Activated naive CD8-positive, alpha-beta T cell treated with anti-CD3 and anti-CD28 coated beads for 36 hours (primary cell): Measurements from ENCODE around the gene POM121C. TPM values are rescaled to one million over a fixed set of nuclear protein-coding genes. Genes with fewer than 3 reads are reported as not detected.
"Not testable (repeated sequence)": the region's sequence is repeated elsewhere in the genome, so short reads cannot be mapped to it uniquely, and the experiment has no call there.

Source experiments
- DNase-seq: peaks from one replicate; pipeline ENCODE4 v3.0.0; 2021
- H3K27ac Mint-ChIP-seq: one replicate; pipeline ENCODE4 v1.8.0; 2022; ENCODE audit warnings: mild to moderate bottlenecking, moderate library complexity, mixed read lengths
- H3K27me3 Mint-ChIP-seq: one replicate; pipeline ENCODE4 v1.8.0; 2022; ENCODE audit warnings: mild to moderate bottlenecking, mixed read lengths
- H3K36me3 Mint-ChIP-seq: one replicate; pipeline ENCODE4 v1.8.0; 2021; ENCODE audit warnings: mild to moderate bottlenecking, mixed read lengths
- H3K4me1 Mint-ChIP-seq: one replicate; pipeline ENCODE4 v1.8.0; 2021; ENCODE audit warnings: mixed read lengths
- H3K4me3 Mint-ChIP-seq: one replicate; pipeline ENCODE4 v1.8.0; 2022; ENCODE audit warnings: mild to moderate bottlenecking, moderate library complexity, mixed read lengths
- H3K9me3 Mint-ChIP-seq: one replicate; pipeline ENCODE4 v1.8.0; 2022; ENCODE audit warnings: mixed read lengths
- total RNA-seq, 2 experiments: library from RNA; stranded (reverse); gene quantifications; one replicate each; pipeline ENCODE4 v1.2.3, GENCODE V29; 2021

Gene POM121C
- total RNA-seq, 2 experiments from 2014 or later: 74.2 to 75.3 TPM

DNA sequence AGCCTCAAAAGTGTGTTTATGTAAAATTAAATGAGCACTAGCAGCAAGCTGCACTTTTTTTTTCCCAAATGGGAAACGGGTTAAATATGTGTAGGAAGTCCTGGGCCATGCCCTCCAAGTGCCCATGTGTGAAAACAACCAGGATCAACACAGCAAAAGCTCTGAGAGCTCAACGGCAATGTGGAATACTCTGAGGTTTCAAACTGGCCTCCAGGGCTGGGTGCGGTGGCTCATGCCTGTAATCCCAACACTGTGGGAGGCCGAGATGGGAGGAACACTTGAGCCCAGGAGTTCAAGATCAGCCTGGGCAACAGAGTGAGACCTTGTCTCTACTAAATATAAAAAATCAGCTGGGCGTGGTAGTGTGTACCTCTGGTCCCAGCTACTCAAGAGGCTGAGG is 28.1 kb downstream of the POM121C start:
- not testable (repeated sequence) for H3K9me3 Mint-ChIP-seq, H3K27me3 Mint-ChIP-seq, DNase-seq, H3K27ac Mint-ChIP-seq, H3K4me3 Mint-ChIP-seq, H3K4me1 Mint-ChIP-seq, H3K36me3 Mint-ChIP-seq

- H3K36me3 Mint-ChIP-seq, H3K4me1 Mint-ChIP-seq, H3K27me3 Mint-ChIP-seq, H3K9me3 Mint-ChIP-seq, H3K27ac Mint-ChIP-seq, DNase-seq, H3K4me3 Mint-ChIP-seq: not testable (repeated sequence)
These were observed 29.7 kb downstream of the POM121C start for GRCh38 chr7:75456403-75456802.

- H3K27me3 Mint-ChIP-seq, H3K36me3 Mint-ChIP-seq, DNase-seq, H3K27ac Mint-ChIP-seq, H3K4me1 Mint-ChIP-seq, H3K9me3 Mint-ChIP-seq, H3K4me3 Mint-ChIP-seq: not testable (repeated sequence)
These were observed 33.6 kb downstream of the POM121C start for GRCh38 chr7:75452494-75452955.

GRCh38 chr7:75449946-75450345 is 36.2 kb downstream of the POM121C start:
- H3K36me3 Mint-ChIP-seq, H3K4me3 Mint-ChIP-seq, H3K4me1 Mint-ChIP-seq, DNase-seq, H3K9me3 Mint-ChIP-seq, H3K27ac Mint-ChIP-seq, H3K27me3 Mint-ChIP-seq: not testable (repeated sequence)

DNA sequence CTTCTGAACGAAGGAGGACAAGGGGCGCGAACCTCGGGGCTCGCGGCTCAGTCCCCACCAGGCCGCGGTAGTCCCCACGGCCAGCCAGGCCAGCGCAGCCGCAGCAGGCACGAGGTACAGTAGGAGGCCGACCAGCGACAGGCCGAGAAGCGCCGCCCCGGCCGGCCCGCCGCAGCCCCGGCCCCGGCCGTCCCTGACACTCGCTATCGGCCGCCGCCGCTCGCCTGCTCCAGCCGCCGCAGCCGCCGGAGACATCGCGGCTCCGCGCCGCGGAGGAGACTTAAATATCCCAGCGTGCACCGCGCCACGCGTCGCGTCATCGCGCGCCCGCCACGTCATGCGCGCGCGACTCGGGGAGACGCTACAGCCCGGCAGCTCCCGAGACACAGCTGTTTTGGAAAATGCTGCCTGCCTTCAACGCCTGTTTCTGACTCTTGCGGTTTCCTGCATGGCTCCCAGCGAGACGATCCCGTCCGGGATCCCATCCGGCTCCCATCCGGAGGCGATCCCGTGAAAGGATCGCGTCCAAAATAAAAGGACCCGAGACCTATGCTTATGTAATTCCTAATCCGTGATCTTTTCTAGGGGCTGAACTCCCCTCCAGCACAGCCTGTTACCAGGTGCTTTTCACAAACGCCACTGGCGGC is 43.5 kb downstream of the POM121C start:
- H3K9me3 Mint-ChIP-seq, H3K27me3 Mint-ChIP-seq: not testable (repeated sequence)
- peak; percentile 22 for DNase-seq
- peak overlapping the region; percentile 91 for H3K4me3 Mint-ChIP-seq
- H3K36me3 Mint-ChIP-seq: peaks cover 17% of the 10 kb centered on the region
- H3K4me1 Mint-ChIP-seq: peaks cover 13% of the 10 kb centered on the region
- peak overlapping the region; percentile 94 for H3K27ac Mint-ChIP-seq

DNA sequence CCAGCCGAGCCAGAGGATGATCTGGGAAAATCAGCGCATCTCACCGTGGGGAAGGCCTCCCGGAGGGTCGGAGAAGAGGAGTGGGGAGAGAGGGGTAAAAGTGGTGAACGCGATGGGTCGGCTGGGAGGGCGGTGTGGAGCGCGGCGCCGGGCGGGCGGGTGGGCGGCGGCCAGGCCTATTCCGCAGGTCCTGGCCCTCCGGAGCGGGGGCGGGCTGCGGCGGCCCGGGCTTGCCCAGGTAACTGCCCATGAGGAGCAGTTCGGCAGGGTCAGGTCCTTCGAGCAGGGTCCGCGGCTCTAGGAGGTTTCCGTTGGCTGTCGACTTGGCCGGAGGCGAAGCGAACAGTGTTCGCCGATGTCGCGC is 44.0 kb downstream of the POM121C start:
- Mint-ChIP-seq H3K36me3 (peaks cover 17% of the 10 kb centered on the region), H3K4me3 (peak overlapping the region; percentile 91), H3K4me1 (peaks cover 13% of the 10 kb centered on the region), H3K27ac (peak overlapping the region; percentile 84)
- not testable (repeated sequence) for H3K27me3 Mint-ChIP-seq, DNase-seq, H3K9me3 Mint-ChIP-seq

GRCh38 chr7:75439000-75439399 is 47.1 kb downstream of the POM121C start:
- H3K4me3 Mint-ChIP-seq, H3K27ac Mint-ChIP-seq, DNase-seq, H3K9me3 Mint-ChIP-seq, H3K27me3 Mint-ChIP-seq: not testable (repeated sequence)
- peaks cover 24% of the 10 kb centered on the region for H3K36me3 Mint-ChIP-seq
- peaks cover 27% of the 10 kb centered on the region for H3K4me1 Mint-ChIP-seq

DNA sequence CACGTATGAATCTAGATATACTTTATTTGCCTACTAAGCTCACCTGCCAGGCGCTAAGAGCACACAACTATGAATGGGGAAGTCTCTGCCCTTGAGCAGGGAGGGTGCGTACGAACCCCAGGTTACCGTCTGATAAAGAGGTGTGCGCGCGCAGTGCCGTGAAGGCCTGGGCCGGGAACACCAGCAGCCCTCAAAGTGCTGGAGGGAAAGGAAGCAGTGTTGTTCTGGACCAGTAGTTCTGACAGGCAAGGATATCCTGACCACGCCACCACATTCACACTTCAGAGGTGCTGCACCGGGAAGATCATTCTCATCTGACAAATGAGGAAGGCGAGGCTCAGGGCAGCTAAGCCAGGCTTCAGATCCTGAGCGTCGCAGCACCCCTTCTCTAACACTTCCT is 62.6 kb downstream of the POM121C start:
- H3K9me3 Mint-ChIP-seq, H3K4me1 Mint-ChIP-seq, DNase-seq, H3K27me3 Mint-ChIP-seq, H3K4me3 Mint-ChIP-seq, H3K27ac Mint-ChIP-seq: not testable (repeated sequence)
- peaks cover 13% of the 10 kb centered on the region for H3K36me3 Mint-ChIP-seq

GRCh38 chr7:75421798-75422710 is 64.0 kb downstream of the POM121C start:
- H3K4me1 Mint-ChIP-seq, H3K9me3 Mint-ChIP-seq, H3K36me3 Mint-ChIP-seq, DNase-seq, H3K27ac Mint-ChIP-seq, H3K4me3 Mint-ChIP-seq, H3K27me3 Mint-ChIP-seq: not testable (repeated sequence)

DNA sequence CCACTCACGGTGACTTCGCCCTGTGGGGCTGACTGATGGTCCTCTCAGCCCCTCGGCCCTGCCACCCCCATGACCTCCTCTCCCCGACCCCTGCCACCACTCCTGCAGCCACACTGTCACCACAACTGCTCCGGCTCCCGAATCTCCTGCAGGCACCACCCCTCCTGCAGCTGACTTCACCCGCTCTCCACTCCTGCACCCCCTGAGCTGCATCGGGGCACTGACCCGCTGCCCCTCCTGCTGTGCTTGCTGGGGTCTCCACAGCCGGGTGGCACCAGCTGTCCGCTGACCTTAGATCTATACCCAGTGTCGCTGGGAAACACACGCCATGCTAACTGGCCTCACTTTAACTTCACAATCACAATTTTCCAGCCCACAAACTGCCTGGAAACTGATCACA is 65.9 kb downstream of the POM121C start:
- H3K36me3 Mint-ChIP-seq, H3K4me1 Mint-ChIP-seq, H3K27me3 Mint-ChIP-seq, H3K9me3 Mint-ChIP-seq, DNase-seq, H3K4me3 Mint-ChIP-seq: not testable (repeated sequence)
- peak overlapping the region; percentile 43 for H3K27ac Mint-ChIP-seq

DNA sequence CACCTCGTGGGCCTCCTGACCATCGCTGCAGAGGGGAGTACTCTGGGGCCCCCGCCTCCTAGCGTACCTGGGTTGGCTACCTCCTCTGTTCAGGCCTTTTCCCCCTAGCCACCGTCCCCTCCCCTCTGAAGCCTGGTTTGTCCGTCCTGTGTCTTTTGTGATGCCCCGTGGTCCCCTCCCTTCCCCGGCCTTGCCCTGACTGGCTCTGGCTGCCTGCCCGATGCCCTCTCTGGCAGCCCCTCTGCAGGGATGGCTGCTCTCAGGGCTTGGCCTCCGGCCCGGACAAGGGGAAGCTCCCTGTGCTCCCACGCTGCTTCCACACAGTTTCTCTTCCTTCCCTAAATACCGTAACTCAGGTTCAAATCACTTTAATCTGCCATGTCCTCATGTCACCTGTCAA is 66.4 kb downstream of the POM121C start:
- not testable (repeated sequence) for H3K27ac Mint-ChIP-seq

GRCh38 chr7:75419210-75419609 is 66.9 kb downstream of the POM121C start:
- DNase-seq, H3K36me3 Mint-ChIP-seq, H3K27me3 Mint-ChIP-seq, H3K27ac Mint-ChIP-seq, H3K4me3 Mint-ChIP-seq, H3K9me3 Mint-ChIP-seq, H3K4me1 Mint-ChIP-seq: not testable (repeated sequence)

More for the DNA sequence above, 66.4 kb downstream of the POM121C start:
- not testable (repeated sequence) for H3K36me3 Mint-ChIP-seq, H3K9me3 Mint-ChIP-seq, H3K4me3 Mint-ChIP-seq, H3K4me1 Mint-ChIP-seq, DNase-seq, H3K27me3 Mint-ChIP-seq

GRCh38 chr7:75418292-75418858 is 67.7 kb downstream of the POM121C start:
- not testable (repeated sequence) for H3K4me3 Mint-ChIP-seq, H3K27me3 Mint-ChIP-seq, DNase-seq, H3K27ac Mint-ChIP-seq, H3K36me3 Mint-ChIP-seq, H3K9me3 Mint-ChIP-seq, H3K4me1 Mint-ChIP-seq

DNA sequence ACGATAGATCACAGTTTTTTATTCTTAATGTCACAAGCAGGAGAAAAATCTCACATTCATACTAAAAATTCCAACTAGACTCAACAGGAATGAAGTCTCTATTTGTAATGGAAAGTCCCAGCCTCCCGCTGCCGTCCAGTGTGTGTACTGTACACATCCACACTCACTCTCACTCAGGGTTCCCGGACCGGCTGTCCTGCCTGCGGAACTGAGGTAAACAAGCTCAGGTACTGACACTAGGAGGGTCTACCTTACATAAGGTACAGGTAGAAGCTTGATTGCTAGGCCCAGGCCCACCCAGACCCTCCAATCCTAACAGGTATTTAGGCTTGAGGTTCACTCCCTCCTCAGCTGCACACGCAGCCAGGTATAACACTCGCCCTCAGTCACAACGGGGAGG is 69.3 kb downstream of the POM121C start:
- H3K36me3 Mint-ChIP-seq, H3K27ac Mint-ChIP-seq, H3K4me1 Mint-ChIP-seq, H3K4me3 Mint-ChIP-seq, DNase-seq, H3K9me3 Mint-ChIP-seq, H3K27me3 Mint-ChIP-seq: not testable (repeated sequence)

- H3K36me3 Mint-ChIP-seq, H3K9me3 Mint-ChIP-seq, DNase-seq, H3K4me3 Mint-ChIP-seq, H3K27me3 Mint-ChIP-seq, H3K27ac Mint-ChIP-seq, H3K4me1 Mint-ChIP-seq: not testable (repeated sequence)
These were observed 70.2 kb downstream of the POM121C start for GRCh38 chr7:75415829-75416373.
